HTERT RPE-1 (cell line): ENCODE data around the gene DHCR7.

ENCODE experiments used
- in situ Hi-C: fragments of 300-500 bp; cut with MboI; formaldehyde crosslinking; loops from 4 replicates; pipeline ENCODE4 v1.14.3; 2020; ENCODE audit warnings: low sequenced_read_pairs

Gene DHCR7

DNA sequence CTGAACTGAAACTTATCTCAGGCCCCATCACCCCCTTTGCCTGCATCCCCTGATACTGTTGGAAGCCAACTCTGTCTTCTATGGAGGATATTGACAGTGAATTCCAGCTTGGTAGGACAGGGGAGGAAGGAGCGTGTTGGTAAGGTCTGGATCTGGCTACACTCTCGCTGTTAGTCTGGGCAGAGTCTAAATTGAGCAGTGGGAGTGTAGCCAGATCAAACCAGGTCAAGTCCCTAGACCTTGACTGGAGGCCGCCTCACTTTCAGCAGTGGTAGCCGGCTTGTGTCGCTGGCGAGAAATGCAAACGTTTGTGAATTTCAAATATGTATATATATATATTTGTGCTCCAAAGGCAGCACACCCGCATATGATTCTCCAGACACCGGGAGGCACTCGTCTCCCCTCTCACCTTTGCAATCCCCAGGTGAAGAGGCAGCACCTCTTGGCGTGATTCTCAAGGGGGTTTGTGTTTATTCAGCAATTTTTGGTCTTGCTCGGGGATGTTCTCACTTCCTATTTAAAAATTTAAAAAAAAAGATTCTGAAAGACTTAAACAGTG lies 26.7 kb downstream of the DHCR7 start:
- in situ Hi-C loops = no loop called here

- in situ Hi-C loops = no loop called here
These were observed 27.5 kb downstream of the DHCR7 start for GRCh38 chr11:71420455-71421241.

GRCh38 chr11:71418643-71419042 lies 29.6 kb downstream of the DHCR7 start:
- in situ Hi-C loops = no loop called here

DNA sequence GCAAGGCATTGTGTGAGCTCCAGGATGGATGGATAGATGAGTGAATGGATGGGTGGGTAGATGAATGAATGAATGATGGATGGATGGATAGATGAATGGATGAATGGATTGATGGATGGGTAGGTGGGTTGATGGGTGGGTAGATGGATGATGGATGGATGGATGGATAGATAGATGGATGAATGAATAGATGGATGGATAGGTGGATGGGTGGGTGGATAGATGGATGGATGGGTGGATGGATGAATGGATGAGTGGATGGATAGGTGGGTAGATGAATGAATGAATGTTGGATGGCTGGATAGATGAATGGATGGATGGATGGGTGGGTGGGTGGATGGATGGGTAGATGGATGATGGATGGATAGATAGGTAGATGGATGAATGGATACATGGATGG lies 33.5 kb downstream of the DHCR7 start:
- in situ Hi-C loops = no loop called here

DNA sequence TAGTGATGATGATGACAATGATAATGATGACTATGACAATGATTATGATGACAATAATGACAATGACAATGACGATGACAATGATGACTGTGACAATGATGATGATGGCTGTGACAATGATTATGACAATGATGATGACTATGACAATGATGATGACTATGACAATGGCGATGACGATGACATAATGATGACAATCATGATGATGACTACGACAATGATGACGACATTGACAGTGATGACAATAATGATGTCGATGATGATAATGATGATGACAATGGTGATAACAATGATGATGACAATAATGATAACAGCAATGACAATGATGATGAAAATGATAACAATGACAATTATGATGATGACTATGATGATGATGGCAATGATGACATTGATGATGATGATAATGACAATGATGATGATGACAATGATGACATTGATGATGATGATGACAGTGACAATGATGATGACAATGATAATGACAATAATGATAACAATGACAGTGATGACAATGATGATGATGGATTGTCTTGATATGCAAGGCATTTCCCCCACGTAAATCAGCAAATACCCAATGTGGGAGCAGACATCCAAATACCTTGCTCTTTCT lies 37.7 kb downstream of the DHCR7 start:
- in situ Hi-C loops = no loop called here

- in situ Hi-C loops = no loop called here
These were observed 39.4 kb downstream of the DHCR7 start for GRCh38 chr11:71408826-71409225.

DNA sequence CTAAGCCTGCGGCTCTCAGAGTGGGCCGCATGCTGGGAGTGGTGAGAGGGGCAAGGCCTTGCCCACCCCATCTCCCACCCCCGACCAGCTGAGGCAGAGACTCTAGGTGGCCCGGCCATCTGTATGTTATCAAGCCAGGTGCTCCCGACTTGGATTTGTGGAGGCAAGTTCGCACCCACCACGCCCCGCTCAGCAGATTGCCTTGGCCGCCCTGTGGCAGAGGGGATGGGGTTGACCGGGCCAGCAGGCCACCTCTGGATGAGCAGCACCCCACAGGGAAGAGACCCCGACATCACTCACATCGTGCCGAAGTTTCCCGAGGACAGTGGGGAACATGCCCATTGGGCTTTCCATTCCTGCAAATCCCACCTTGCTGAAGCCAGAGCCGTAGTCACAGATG lies 40.8 kb downstream of the DHCR7 start:
- in situ Hi-C loops = no loop called here

GRCh38 chr11:71406681-71407080 lies 41.5 kb downstream of the DHCR7 start:
- in situ Hi-C loops = no loop called here

- in situ Hi-C loops = no loop called here
These were observed 44.0 kb downstream of the DHCR7 start for GRCh38 chr11:71404209-71404608.

DNA sequence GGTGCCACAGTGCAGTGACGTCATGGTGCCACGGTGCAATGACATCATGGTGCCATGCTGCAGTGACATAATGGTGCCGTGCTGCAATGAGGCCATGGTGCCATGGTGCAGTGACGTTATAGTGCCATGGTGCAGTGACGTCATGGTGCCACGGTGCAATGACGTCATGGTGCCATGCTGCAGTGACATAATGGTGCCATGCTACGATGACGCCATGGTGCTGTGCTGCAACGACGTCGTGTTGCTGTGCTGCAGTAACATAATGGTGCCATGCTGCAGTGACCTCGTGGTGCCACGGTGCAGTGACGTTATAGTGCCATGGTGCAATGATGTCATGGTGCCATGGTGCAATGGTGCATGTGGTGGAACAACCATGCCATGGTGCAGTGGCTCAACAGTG lies 45.3 kb downstream of the DHCR7 start:
- in situ Hi-C loops = no loop called here

DNA sequence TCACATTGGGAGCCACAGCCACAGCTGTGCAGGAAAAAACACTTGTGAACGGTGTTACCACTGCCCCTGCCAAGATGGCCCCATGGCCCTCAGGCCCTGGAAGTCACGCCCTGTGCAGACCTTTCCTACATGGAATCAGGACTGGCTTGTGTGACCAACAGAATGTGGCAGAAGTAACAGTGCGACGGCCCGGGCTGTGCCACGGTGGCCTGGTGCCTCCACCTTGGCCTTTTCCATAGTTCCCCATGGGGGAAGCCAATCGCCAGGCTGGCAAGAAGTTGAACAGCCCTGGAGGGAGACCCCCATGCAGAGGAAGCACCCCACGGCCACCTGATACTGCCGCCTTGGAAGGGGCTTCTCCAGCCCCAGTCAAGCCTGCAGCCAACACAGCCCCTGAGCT lies 48.0 kb downstream of the DHCR7 start:
- in situ Hi-C loops = no loop called here

GRCh38 chr11:71399341-71399740 lies 48.9 kb downstream of the DHCR7 start:
- in situ Hi-C loops = no loop called here

DNA sequence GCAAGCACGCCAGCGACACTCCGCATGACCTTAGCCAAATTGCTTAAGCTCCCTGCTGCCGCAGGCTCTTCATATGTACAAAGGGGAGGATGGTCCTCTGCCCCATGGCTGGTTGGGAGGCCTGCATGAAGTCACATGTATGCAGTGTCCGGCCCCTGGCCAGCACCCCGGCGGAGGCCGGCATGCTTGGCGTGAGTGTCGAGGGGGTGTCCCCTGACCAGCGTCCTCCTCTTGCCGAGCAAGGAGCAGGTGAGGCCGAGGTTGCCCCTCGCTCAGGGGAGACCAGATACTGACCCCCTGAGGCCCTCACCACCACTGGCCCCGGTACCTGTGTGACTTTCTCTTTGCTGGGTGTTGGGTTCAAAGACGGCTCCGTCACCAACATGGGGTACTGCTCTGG lies 50.2 kb downstream of the DHCR7 start:
- in situ Hi-C loops = no loop called here

GRCh38 chr11:71397331-71397860 lies 50.8 kb downstream of the DHCR7 start:
- in situ Hi-C loops = no loop called here

GRCh38 chr11:71396548-71397123 lies 51.6 kb downstream of the DHCR7 start:
- in situ Hi-C loops = no loop called here

DNA sequence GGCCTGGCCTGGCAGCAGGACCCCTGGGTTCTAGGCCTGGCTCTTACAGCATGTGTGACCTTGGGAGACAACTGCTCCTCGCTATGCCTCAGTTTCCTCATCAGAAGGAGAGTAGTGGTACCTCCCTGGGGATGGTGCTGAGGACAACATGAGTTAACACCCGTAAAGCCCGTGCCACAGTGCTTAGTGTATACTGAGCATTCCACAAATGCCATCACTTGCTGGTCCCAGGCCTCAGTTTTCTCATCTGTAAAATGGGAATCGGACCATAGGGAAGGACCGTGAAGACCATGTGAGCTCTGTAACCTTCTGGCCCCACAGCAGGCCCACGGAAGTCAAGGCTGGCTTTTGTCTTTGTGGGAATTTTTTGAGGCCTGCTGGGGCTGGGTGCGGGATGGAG lies 52.4 kb downstream of the DHCR7 start:
- in situ Hi-C loops = no loop called here

DNA sequence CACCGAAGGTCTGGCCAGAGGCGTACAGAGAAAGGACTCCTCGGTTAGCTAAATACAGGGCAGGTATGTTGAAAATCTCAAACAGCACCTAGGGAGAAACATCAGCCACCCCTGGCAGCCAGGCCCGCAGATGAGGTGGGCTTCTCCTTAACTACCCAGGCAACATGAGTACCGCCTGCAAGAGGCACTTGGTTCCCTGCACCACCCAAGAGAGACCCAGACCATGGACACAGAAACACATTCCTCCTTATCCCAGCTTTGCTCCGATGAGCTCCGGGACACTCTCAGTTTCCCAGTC lies 53.0 kb downstream of the DHCR7 start:
- in situ Hi-C loops = no loop called here

GRCh38 chr11:71393283-71393682 lies 54.9 kb downstream of the DHCR7 start:
- in situ Hi-C loops = no loop called here

DNA sequence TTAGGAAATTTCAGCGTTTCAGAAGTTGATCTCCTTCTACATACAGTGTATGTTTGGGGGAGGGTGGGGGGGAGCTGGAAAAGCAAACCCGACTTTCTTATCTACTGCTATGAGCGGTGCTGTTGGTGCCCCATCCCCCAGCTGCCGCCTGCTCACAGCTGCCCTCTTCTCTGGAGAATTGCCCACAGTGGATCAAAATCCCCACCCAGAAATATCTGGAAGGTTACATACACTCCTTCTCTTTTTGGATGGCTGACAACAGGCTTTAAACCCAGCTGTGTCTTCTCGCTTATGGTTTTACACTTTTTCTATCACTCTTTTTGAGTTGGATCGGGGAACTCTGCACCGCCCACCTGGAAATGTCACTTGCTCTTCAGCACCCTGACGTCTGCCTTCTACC lies 56.4 kb downstream of the DHCR7 start:
- in situ Hi-C loops = no loop called here

DNA sequence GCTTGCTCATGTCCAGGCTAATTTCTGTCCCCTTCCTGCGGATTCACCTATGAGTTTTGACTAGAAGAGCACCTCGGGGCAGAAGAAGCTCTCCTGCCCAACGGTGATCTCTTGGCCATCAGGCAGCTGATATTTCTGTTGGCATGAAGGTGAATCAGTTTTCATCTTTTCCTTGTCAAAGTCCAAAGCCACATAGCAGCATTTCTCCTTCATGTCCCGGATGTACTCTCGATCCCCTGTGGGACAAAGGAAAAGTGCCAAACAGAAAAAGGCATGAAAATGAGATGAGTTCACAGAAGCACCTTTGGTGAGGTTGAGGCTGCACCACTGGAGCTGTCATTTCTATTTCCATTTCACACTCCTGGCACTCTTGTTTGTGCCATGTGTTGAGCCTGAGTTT lies 56.8 kb downstream of the DHCR7 start:
- in situ Hi-C loops = no loop called here

- in situ Hi-C loops = no loop called here
These were observed 59.5 kb downstream of the DHCR7 start for GRCh38 chr11:71388637-71389235.
